Keratinocyte (primary cell): ENCODE results near the gene RETN. TPM values are rescaled to one million over a fixed set of nuclear protein-coding genes. Genes with fewer than 3 reads are reported as not detected.

ENCODE experiments used
- DNase-seq: peaks from one replicate; pipeline ENCODE4 v3.0.0-alpha.2; 2011; ENCODE audit warnings: low read depth, missing footprints, low spot score
- FAIRE-seq: peaks from 2 replicates; lab custom pipeline; 2011; peaks lifted over from hg19 to GRCh38; lab: Jason Lieb, UNC
- H2AFZ ChIP-seq: 2 replicates; pipeline ENCODE4 v1.6.0; 2012; ENCODE audit warnings: low read length, control low read depth, inconsistent platforms; ENCODE audit not compliant: control insufficient read depth
- H3K27ac ChIP-seq: 2 replicates; pipeline ENCODE4 v1.5.1; 2011; ENCODE audit warnings: low read length; ENCODE audit not compliant: control insufficient read depth, insufficient read depth
- H3K27me3 ChIP-seq: 3 replicates; pipeline ENCODE4 v1.6.0; 2011; ENCODE audit warnings: low read length; ENCODE audit not compliant: control insufficient read depth, insufficient read depth; ENCODE audit errors: extremely low read depth
- H3K36me3 ChIP-seq, 2 experiments: 2 replicates in 1 of 2; 3 replicates in 1 of 2; pipeline ENCODE4 v1.5.1; 2011; ENCODE audit warnings: low read length in 2 of 2, mild to moderate bottlenecking in 1 of 2; ENCODE audit not compliant: control insufficient read depth in 2 of 2, insufficient read depth in 2 of 2; ENCODE audit errors: extremely low read depth in 1 of 2
- H3K4me1 ChIP-seq: 3 replicates; pipeline ENCODE4 v1.5.1; 2011; ENCODE audit warnings: low read length; ENCODE audit not compliant: control insufficient read depth, insufficient read depth; ENCODE audit errors: extremely low read depth
- H3K4me2 ChIP-seq: 3 replicates; pipeline ENCODE4 v1.6.0; 2011; ENCODE audit warnings: low read depth, low read length; ENCODE audit not compliant: control insufficient read depth, insufficient read depth; ENCODE audit errors: extremely low read depth
- H3K4me3 ChIP-seq, 3 experiments: fragments of 200-600 bp in 1 of 3; sonication (generic) in 1 of 3; 2 replicates in 2 of 3; 3 replicates in 1 of 3; pipeline ENCODE4 v1.5.1; 2011 to 2016; ENCODE audit warnings: low read length in 3 of 3, mild to moderate bottlenecking in 3 of 3, control low read depth in 2 of 3, inconsistent platforms in 1 of 3, low read depth in 1 of 3, mixed read lengths in 1 of 3, mixed run types in 1 of 3, moderate library complexity in 1 of 3; ENCODE audit not compliant: control insufficient read depth in 2 of 3, insufficient read depth in 2 of 3; ENCODE audit errors: extremely low read depth in 1 of 3
- H3K79me2 ChIP-seq: 2 replicates; pipeline ENCODE4 v1.6.0; 2012; ENCODE audit warnings: low read length; ENCODE audit not compliant: control insufficient read depth, insufficient read depth
- H3K9ac ChIP-seq: 3 replicates; pipeline ENCODE4 v1.6.0; 2011; ENCODE audit warnings: low read length; ENCODE audit not compliant: control insufficient read depth, insufficient read depth; ENCODE audit errors: extremely low read depth
- H3K9me1 ChIP-seq: 3 replicates; pipeline ENCODE4 v1.6.0; 2011; ENCODE audit warnings: low read length; ENCODE audit not compliant: control insufficient read depth, insufficient read depth; ENCODE audit errors: extremely low read depth
- H3K9me3 ChIP-seq: 2 replicates; pipeline ENCODE4 v1.5.1; 2012; ENCODE audit warnings: low read depth, low read length; ENCODE audit not compliant: control insufficient read depth
- H4K20me1 ChIP-seq: 3 replicates; pipeline ENCODE4 v1.6.0; 2011; ENCODE audit warnings: low read length; ENCODE audit not compliant: control insufficient read depth, insufficient read depth; ENCODE audit errors: extremely low read depth
- EZH2 ChIP-seq: IDR thresholded peaks from one replicate; pipeline ENCODE4 v1.6.1; 2012; ENCODE audit warnings: inconsistent platforms, mild to moderate bottlenecking, low read length, moderate library complexity
- dilution Hi-C: fragments of 300-500 bp; cut with MboI; formaldehyde crosslinking; loops from one replicate; pipeline ENCODE4 v1.7.0; 2020; ENCODE audit warnings: low sequenced_read_pairs; ENCODE audit not compliant: extremely low pct_ligation_motif_present
- polyA plus RNA-seq, 5 experiments: library from polyadenylated mRNA; depleted of rRNA in 3 of 5; stranded (reverse) in 3 of 5; stranded (forward) in 1 of 5; unstranded in 1 of 5; fragments of >200 nt; gene quantifications; 1 replicate in 1 of 5; 2 replicates in 3 of 5; 3 replicates in 1 of 5; pipeline versions ENCODE4 v1.2.1 to v1.2.3, GENCODE V29; 2011 to 2012; ENCODE audit warnings: missing spikeins in 2 of 5, low read depth in 1 of 5, low replicate concordance in 1 of 5
- TF ChIP-seq, protein P1 (sequence below), 3 experiments: IDR thresholded peaks in 1 of 3; conservative IDR thresholded peaks in 1 of 3; optimal IDR thresholded peaks in 1 of 3; 2 replicates in 2 of 3; 3 replicates in 1 of 3; pipeline versions ENCODE3 to v1.5.1; 2011; ENCODE audit warnings: low read length in 3 of 3, mild to moderate bottlenecking in 3 of 3, moderate library complexity in 2 of 3, control low read depth in 1 of 3, inconsistent platforms in 1 of 3; ENCODE audit not compliant: insufficient read depth in 2 of 3; ENCODE audit errors: extremely low read depth in 1 of 3

Gene RETN
- polyA plus RNA-seq, 1 donor (not counting 4 experiments of a cell fraction or from before 2014, with no cell fraction given): not detected

DNA sequence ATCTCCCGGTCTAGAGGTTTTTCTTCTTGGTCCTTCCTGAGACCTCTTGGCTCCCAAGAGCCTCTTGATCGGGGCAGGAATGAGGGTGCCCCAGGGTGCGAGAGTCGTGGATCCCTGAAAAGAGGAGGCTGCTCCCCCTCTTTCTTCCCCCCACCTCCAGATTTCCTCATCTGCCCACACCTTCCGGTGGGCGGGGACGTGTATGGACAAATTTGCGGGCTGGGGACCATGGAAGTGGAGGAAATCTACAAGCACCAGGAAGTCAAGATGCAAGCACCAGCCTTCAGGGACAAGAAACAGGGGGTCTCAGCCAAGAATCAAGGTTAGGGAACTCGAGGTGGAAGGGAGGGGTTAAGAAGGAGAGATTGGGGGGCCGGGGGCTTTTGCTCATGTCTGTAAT is 8.0 kb downstream of the RETN start, which contains the start of gene MCEMP1:
TSS of gene MCEMP1 (plus strand) at position 237 of the 400 bp plus-strand sequence. CDS start at position 268, 31 bp downstream.
- TF ChIP-seq, protein P1, sequence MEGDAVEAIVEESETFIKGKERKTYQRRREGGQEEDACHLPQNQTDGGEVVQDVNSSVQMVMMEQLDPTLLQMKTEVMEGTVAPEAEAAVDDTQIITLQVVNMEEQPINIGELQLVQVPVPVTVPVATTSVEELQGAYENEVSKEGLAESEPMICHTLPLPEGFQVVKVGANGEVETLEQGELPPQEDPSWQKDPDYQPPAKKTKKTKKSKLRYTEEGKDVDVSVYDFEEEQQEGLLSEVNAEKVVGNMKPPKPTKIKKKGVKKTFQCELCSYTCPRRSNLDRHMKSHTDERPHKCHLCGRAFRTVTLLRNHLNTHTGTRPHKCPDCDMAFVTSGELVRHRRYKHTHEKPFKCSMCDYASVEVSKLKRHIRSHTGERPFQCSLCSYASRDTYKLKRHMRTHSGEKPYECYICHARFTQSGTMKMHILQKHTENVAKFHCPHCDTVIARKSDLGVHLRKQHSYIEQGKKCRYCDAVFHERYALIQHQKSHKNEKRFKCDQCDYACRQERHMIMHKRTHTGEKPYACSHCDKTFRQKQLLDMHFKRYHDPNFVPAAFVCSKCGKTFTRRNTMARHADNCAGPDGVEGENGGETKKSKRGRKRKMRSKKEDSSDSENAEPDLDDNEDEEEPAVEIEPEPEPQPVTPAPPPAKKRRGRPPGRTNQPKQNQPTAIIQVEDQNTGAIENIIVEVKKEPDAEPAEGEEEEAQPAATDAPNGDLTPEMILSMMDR (optimal IDR thresholded peaks at IDR 0.05 in 1 of 3, IDR thresholded peaks at IDR 0.05 in 1 of 3, conservative IDR thresholded peaks at IDR 0.05 in 1 of 3; ENCODE audit: extremely low read depth in 1 of 3, insufficient read depth in 2 of 3, low read length in 3 of 3): no peak
- TF ChIP-seq EZH2: no peak
- H3K9me1 ChIP-seq: no peaks in the 10 kb centered on the region
- DNase-seq (no peak), FAIRE-seq (no peak)
- no peak within 1 kb of the TSS for H3K4me3 ChIP-seq
- H3K27ac ChIP-seq: no peak within 1 kb of the TSS
- peaks cover 9% of the 10 kb centered on the region for H3K27me3 ChIP-seq
- dilution Hi-C loops: no loop called here
- no peak within 1 kb of the TSS for H3K9ac ChIP-seq
- H3K36me3 ChIP-seq: no peaks in the 10 kb centered on the region
- peaks cover 8% of the 10 kb centered on the region for H3K79me2 ChIP-seq
- peaks cover 5% of the 10 kb centered on the region for H3K4me1 ChIP-seq
- no peak within 1 kb of the TSS for H2AFZ ChIP-seq
- H3K4me2 ChIP-seq: no peak within 1 kb of the TSS
- no peaks in the 10 kb centered on the region for H3K9me3 ChIP-seq
- no peaks in the 10 kb centered on the region for H4K20me1 ChIP-seq

DNA sequence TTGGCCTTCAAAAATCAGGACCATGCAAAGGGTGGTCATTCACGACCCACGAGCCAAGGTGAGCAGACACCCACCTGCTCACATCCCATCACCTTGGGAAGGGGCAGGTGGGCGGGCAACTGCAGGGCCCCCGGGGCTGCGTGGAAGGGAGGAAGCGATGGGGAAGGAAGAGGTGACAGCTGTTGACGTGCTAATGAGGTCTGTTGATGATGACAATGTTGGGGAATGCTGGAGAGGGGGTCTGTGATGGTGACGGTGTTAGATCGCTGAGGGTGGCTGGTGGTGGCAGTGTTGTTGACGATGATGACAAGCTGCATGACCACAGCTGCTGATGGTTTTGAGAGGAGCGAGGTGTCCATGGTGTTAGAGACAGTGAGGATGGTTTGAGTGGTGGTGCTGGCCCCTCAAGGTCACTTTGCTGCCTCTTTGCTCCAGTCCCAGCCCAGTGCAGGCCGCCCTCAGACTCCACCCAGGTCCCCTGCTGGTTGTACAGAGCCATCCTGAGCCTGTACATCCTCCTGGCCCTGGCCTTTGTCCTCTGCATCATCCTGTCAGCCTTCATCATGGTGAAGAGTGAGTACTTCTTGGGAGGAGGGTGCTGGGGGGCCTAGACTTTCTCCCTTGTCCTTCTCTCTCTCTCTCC is 8.9 kb downstream of the RETN start:
- Histone ChIP-seq H3K9me3 (no peaks in the 10 kb centered on the region), H3K9me1 (no peaks in the 10 kb centered on the region), H3K9ac (no peak overlapping the region), H3K4me1 (peaks cover 7% of the 10 kb centered on the region), H3K36me3 (peaks cover 0 to 5% of the 10 kb centered on the region in 2 experiments), H3K79me2 (peaks cover 16% of the 10 kb centered on the region), H3K27me3 (peaks cover 9% of the 10 kb centered on the region), H3K4me2 (no peak overlapping the region), H3K27ac (no peak overlapping the region), H4K20me1 (no peaks in the 10 kb centered on the region), H2AFZ (no peak overlapping the region), H3K4me3 (no peak overlapping the region)
- TF ChIP-seq, protein P1 (optimal IDR thresholded peaks at IDR 0.05 in 1 of 3, IDR thresholded peaks at IDR 0.05 in 1 of 3, conservative IDR thresholded peaks at IDR 0.05 in 1 of 3; ENCODE audit: extremely low read depth in 1 of 3, insufficient read depth in 2 of 3, low read length in 3 of 3): peak in 1 of 3 experiments; percentile 8
- no peak for TF ChIP-seq EZH2
- no peak for DNase-seq
- dilution Hi-C loops: no loop called here
- no peak for FAIRE-seq
